Kidney glomerular epithelial cell (primary cell): ENCODE measurements around the gene RBM25.
"Not testable (repeated sequence)": the region's sequence is repeated elsewhere in the genome, so short reads cannot be mapped to it uniquely, and the experiment has no call there.

Experiments
- DNase-seq: peaks from one replicate; lab custom pipeline; 2025; lab: John Stamatoyannopoulos, UW

Gene RBM25

DNA sequence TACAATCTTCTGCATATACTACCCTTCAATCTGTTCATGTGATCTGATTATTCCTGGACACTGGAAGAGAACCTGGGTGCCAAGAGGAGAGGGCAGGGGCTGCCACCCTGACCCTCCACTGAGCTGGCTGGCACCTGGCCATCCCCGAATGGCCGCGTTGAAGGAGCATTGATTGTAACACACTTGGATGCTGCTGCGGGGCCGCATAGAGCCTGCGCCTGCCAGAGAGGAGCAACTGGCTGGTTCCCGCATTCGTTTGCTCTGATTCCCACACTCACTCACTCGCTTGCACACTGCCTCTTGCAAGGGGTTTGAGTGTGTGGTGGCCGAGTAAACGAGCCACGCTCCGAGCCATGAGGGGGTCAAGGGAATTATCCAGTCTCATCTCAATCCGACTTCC lies 110.4 kb downstream of the RBM25 start:
- DNase-seq, result no peak

- not testable (repeated sequence) for DNase-seq
Measured at GRCh38 chr14:73169855-73170254, 111.5 kb downstream of the RBM25 start.

DNA sequence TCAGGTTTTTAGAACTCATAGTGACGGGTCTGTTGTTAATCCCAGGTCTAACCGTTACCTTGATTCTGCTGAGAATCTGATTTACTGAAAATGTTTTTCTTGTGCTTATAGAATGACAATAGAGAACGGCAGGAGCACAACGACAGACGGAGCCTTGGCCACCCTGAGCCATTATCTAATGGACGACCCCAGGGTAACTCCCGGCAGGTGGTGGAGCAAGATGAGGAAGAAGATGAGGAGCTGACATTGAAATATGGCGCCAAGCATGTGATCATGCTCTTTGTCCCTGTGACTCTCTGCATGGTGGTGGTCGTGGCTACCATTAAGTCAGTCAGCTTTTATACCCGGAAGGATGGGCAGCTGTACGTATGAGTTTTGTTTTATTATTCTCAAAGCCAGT lies 112.4 kb downstream of the RBM25 start:
- no peak for DNase-seq

DNA sequence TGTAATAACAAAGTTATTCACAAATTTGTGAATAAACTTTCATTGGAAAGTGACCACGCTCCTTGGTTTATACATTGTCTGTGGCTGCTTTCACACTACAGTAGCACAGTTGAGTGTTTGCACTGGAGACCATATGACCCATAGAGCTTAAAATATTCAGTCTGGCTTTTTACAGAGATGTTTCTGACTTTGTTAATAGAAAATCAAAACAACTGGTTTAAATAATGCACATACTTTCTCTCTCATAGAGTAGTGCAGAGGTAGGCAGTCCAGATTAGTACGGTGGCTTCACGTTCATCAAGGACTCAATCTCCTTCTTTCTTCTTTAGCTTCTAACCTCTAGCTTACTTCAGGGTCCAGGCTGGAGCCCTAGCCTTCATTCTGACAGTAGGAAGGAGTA lies 114.2 kb downstream of the RBM25 start:
- DNase-seq, result no peak

DNA sequence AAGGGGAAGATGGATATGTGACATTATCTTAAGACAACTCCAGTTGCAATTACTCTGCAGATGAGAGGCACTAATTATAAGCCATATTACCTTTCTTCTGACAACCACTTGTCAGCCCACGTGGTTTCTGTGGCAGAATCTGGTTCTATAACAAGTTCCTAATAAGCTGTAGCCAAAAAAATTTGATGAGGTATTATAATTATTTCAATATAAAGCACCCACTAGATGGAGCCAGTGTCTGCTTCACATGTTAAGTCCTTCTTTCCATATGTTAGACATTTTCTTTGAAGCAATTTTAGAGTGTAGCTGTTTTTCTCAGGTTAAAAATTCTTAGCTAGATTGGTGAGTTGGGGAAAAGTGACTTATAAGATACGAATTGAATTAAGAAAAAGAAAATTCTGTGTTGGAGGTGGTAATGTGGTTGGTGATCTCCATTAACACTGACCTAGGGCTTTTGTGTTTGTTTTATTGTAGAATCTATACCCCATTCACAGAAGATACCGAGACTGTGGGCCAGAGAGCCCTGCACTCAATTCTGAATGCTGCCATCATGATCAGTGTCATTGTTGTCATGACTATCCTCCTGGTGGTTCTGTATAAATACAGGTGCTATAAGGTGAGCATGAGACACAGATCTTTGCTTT lies 114.9 kb downstream of the RBM25 start:
- no peak for DNase-seq
